GM19238 (cell line): Measurements from ENCODE around the gene PGAM1.
"Not testable (repeated sequence)": the region's sequence is repeated elsewhere in the genome, so short reads cannot be mapped to it uniquely, and the experiment has no call there.

ENCODE experiments used
- DNase-seq: peaks from one replicate; pipeline ENCODE4 v3.0.0; 2011; ENCODE audit warnings: low spot score; ENCODE audit not compliant: insufficient read length

The PGAM1 gene

DNA sequence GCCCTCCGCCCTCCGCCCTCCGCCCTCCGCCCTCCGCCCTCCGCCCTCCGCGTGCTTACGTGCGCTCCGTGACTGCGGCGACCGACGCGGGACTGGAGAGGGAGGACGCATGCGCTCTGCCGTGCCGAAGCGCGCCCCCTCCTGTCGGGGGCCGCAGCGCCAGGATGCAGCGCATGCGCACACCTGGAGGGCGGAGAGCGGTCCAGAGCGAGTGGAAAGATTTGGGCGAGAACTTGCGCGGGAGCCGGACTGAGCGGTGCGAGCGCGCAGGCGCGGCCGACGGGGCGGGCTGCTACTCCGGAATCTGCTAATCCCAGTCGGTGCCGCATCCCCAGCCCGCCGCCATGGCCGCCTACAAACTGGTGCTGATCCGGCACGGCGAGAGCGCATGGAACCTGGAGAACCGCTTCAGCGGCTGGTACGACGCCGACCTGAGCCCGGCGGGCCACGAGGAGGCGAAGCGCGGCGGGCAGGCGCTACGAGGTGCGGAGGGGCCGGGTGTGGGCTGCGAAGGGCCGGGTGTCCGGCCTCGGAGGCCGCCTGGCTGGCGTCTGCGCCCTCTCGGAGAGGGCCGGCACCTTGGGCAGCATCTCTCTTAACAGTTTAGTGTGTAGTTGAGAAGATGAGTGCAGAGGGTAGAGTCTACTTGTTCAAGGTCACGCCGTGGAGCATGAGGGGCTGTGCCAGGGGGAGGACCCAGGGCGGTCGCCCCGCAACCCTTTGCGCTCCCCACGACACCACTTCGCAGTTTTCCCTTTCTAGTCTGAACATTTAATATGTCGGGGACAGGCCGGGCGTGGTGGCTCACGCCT is at the start of gene PGAM1:
PGAM1 (plus strand) TSS at position 228 of the 812 bp plus-strand sequence; CDS start at position 345, 117 bp downstream.
- peak; percentile 99 for DNase-seq

DNA sequence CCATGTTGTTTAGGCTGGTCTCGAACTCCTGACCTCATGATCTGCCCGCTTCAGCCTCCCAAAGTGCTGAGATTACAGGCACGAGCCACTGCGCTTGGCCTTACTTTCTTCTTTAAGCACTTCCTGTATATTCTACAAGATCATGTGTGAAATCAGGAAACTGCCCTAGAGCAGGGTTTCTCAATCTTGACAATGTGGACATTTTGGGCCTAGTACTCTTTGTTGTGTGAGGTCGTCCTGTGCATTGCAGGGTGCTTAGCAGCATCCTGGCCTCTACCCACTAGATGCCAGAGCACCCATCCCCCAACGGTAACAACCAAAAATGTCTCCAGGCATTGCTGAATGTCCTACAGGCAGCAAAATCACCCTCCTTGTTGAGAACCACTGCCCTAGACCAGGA is 49.6 kb upstream of the PGAM1 start:
- DNase-seq, result no peak

- no peak for DNase-seq
Observed at GRCh38 chr10:97378933-97379921, 46.8 kb upstream of the PGAM1 start.

- DNase-seq, result no peak
Observed at GRCh38 chr10:97380516-97380915, 45.5 kb upstream of the PGAM1 start.

- no peak for DNase-seq
Observed at GRCh38 chr10:97381626-97382025, 44.4 kb upstream of the PGAM1 start.

- no peak for DNase-seq
Observed at GRCh38 chr10:97383159-97383558, 42.8 kb upstream of the PGAM1 start.

GRCh38 chr10:97384156-97384555 is 41.8 kb upstream of the PGAM1 start:
- no peak for DNase-seq

DNA sequence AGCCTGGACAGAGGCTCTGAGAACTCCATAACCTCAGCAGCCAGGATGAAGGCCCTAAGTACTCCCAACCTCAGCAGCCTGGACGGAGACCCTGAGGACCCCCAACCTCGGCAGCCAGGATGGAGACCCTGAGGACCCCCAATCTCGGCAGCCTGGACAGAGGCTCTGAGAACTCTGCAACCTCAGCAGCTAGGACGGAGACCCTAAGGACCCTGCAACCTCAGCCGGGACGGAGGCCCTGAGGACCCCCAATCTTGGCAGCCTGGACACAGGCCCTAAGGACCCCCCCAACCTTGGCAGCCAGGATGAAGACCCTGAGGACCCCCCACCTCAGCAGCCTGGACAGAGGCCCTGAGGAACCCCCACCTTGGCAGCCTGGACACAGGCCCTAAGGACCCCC is 41.4 kb upstream of the PGAM1 start:
- DNase-seq, result no peak

- no peak for DNase-seq
Observed at GRCh38 chr10:97385565-97385964, 40.4 kb upstream of the PGAM1 start.

- no peak for DNase-seq
Observed at GRCh38 chr10:97388152-97388551, 37.8 kb upstream of the PGAM1 start.

DNA sequence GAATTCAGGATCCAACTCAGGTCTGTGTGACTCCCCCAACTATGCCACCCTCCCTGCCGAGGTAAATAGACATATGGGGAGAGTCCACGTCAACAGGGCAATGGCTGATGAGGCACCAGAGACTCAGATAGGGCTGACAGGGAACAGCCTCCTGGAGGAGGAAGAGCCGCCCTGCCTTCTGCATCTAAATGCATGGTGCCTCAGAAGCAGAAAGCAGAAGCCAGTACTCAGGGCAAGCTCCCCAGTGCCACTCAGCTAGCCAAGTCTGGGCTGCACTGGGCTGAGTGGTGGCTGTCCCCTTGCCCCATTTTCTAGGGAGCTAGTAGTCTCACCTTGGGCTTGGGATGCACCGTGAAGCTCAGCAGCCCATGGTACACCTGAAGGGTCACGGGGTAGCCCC is 35.9 kb upstream of the PGAM1 start:
- DNase-seq, result no peak

GRCh38 chr10:97393034-97393573 is 32.9 kb upstream of the PGAM1 start:
- DNase-seq, result no peak

GRCh38 chr10:97396056-97396455 is 29.9 kb upstream of the PGAM1 start:
- no peak for DNase-seq

GRCh38 chr10:97399843-97400545 is 26.0 kb upstream of the PGAM1 start:
- no peak for DNase-seq

DNA sequence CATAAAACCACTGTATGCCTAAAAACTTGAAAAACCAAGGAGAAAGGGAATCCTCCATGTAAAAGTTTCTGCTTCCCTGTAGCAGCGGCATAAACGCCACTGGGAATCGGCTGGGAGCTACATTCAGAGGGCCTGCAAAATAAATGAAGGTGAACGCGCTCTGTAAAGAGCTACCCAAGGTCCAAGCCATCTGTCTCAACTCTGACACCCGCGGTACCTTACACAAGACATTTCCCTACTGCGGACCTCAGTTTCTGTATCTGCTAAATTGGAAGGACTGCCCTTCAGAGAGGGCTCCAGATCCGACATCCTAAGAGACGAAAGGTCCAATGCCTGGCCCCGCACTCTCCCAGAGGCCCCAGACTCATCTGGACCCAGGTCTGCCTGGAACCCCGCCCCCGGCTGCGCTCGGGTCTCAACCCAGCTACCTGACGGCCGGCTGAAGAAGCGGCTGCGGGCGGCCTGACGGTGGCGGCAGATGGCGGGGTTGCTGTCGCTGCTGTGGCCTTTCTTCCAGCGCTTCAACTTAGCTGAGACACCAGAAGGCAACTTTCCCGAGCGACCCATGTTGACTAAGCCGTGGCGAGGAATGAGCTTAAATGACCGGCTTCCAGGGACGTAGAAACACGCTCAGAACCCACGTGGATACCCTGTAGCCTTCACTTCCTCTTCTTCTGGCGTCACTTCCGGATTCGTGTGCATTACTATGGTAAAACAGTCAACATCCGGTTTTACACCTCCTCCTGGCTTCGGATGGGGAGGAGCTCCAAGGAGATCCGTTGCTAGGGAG is 25.1 kb upstream of the PGAM1 start, which contains the start of gene RRP12:
RRP12 (minus strand) TSS at position 676 of the 790 bp plus-strand sequence; CDS start at position 567, 109 bp downstream.
- DNase-seq, result peak; percentile 98

GRCh38 chr10:97401455-97401919 is 24.5 kb upstream of the PGAM1 start:
- DNase-seq, result no peak

- DNase-seq, result no peak
Observed at GRCh38 chr10:97404044-97404443, 21.9 kb upstream of the PGAM1 start.

DNA sequence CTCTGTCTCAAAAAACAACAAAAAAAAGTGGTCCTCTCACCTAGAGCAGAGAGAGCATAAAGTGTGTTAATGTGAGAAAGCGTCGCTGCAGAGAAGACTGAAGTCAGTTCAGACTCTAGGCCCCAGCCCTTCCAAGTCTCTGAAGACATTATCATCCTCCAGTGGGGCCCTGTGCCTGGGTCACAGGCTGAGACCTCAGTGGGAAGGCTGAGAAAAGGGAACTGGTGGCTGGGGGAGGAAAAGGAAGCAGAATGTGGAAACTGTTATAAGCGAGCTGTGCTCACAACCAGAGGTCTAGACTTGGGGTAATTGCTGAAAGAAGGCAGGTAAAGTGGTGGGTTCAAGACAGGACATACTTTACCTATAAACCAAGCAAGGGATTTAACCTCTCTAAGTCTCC is 19.9 kb upstream of the PGAM1 start:
- DNase-seq, result no peak

DNA sequence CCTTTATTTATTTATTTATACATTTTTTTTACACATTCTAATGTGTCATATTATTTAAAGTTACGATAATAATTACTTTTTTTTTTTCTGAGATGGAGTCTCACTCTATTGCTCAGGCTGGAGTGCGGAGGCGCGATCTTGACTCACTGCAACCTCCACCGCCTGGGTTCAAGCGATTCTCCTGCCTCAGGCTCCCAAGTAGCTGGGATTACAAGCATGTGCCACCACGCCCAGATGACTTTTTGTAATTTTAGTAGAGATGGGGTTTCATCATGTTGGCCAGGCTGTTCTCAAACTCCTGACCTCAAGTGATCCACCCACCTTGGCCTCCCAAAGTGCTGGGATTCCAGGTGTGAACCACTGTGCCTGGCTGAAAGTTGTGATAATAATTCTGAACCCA is 19.5 kb upstream of the PGAM1 start:
- not testable (repeated sequence) for DNase-seq
